ENCODE measurements around the gene CDC42SE2. TPM values are rescaled to one million over a fixed set of nuclear protein-coding genes. Genes with fewer than 3 reads are reported as not detected.
"Not testable (repeated sequence)": the region's sequence is repeated elsewhere in the genome, so short reads cannot be mapped to it uniquely, and the experiment has no call there.

CDC42SE2 gene
- total and polyA plus RNA-seq, 2 donors = 18.6 to 45.5 TPM

DNA sequence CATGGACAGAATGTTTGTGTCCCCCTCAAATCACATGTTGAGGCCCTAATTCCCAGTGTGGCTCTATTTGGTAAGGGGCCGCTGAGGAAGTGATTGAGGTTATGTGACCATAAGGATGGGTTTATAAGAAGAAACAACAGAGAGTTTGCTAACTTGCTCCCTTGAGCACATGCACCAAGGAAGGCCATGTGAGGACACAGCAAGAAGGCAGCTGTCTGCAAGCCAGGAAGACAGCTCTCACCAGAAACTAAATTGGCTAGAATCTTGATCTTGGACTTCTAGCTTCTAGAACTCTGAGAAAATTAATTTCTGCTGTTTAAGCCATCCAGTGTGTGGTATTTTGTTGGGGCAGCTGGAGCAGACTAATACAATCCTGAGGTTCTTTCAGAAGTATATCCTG, 35.2 kb upstream of the CDC42SE2 start:
- no peak overlapping the region for H3K4me3 ChIP-seq (ENCODE audit: low read depth, low read length)
- no peak for DNase-seq (ENCODE audit: extremely low spot score)
- H3K4me1 ChIP-seq (ENCODE audit: insufficient read depth) = no peaks in the 10 kb centered on the region
- 69% methylated on average over 1 of the region's 1 CpG for WGBS
- H3K36me3 ChIP-seq (ENCODE audit: insufficient read depth) = no peaks in the 10 kb centered on the region
- no peak overlapping the region for H3K27ac ChIP-seq (ENCODE audit: low read depth)

DNA sequence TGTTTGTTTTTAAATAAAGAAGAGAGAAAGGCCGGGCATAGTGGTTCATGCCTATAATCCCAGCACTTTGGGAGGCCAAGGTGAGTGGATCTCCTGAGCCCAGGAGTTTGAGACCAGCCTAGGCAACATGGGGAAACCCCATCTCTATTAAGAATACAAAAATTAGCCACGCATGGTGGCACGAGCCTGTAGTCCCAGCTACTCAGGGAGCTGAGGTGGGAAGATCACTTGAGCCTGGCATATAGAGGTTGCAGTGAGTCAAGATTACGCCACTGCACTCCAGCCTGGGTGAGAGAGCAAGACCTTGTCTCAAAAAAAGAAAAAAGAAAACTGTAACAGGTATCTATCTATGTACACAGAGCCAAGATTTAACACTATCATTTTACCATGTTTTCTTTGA, 34.2 kb upstream of the CDC42SE2 start:
- Histone ChIP-seq H3K4me3 (ENCODE audit: low read depth, low read length) (no peak overlapping the region), H3K4me1 (ENCODE audit: insufficient read depth) (no peaks in the 10 kb centered on the region), H3K27ac (ENCODE audit: low read depth) (no peak overlapping the region), H3K36me3 (ENCODE audit: insufficient read depth) (no peaks in the 10 kb centered on the region)
- 90% methylated on average over 4 of the region's 4 CpGs for WGBS
- no peak for DNase-seq (ENCODE audit: extremely low spot score)

DNA sequence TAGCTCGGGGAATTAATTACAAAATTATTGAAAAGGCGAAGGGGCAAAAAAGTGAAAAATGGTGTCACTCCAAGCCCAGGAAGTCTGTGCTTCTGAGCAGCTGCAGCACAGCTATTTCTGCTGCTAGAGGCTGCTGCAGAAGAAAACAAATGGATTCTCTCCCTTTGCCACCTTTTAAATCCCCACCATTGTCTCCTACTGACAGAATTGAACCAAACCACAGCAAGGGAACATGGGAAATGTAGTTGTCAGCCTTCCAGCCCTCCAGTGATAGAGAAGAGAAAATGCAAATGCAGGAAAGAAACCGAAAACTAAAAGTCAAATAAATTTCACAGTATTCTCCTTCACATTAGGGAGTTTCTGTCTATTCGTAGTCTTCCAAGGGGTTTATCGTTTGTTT, 33.4 kb upstream of the CDC42SE2 start:
- 80% methylated on average over 5 of the region's 5 CpGs for WGBS
- H3K27ac ChIP-seq (ENCODE audit: low read depth) = no peak overlapping the region
- no peaks in the 10 kb centered on the region for H3K4me1 ChIP-seq (ENCODE audit: insufficient read depth)
- no peaks in the 10 kb centered on the region for H3K36me3 ChIP-seq (ENCODE audit: insufficient read depth)
- no peak for DNase-seq (ENCODE audit: extremely low spot score)
- H3K4me3 ChIP-seq (ENCODE audit: low read depth, low read length) = no peak overlapping the region

DNA sequence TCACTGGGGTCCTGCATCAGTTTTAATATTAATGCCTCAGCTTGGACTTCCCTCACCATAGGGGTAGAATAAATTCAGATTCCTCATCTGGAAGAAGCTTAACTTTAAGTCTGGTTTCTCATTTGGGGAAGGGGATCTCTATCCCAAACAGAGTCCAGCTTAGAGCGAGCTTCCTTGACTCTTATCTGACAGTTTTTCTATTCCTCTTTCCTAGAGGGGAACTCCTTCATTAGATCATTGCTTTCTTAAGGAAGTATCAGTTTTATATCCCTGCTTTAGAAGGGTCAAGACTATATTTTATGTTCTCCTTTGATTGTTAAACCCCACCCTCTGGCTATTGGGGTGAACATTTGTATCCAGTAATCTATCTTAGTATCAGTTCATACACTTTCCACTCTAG, 24.2 kb upstream of the CDC42SE2 start:
- WGBS = 70% methylated on average over 1 of the region's 1 CpG
- Histone ChIP-seq H3K4me3 (ENCODE audit: low read depth, low read length) (no peak overlapping the region), H3K27ac (ENCODE audit: low read depth) (no peak overlapping the region), H3K36me3 (ENCODE audit: insufficient read depth) (no peaks in the 10 kb centered on the region), H3K4me1 (ENCODE audit: insufficient read depth) (no peaks in the 10 kb centered on the region)
- DNase-seq (ENCODE audit: extremely low spot score) = no peak

DNA sequence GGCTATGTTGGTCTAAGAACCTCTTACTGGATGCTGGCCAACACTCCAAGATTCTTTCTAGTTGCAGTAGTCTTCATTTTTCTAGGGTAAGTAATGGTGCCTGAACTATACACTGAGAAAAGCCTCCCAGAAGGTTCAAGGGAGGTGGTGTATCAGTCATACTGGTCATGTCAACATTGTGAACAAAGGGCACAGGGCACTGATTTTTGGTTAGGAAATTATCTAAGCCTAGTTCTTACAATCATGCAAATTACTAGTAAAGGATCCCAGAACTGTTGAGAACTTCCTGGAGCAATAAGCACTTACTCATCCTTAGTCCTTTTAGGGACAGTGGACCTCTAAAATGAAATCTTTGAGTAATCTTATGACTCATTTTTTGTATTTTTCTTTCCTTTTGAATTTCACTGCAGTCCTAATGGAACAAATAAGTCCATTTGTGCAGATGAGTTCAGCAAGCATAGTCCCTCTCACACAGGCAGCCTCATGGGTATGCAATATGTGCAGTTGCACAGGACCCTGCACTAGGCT, 21.1 kb upstream of the CDC42SE2 start:
- Histone ChIP-seq H3K27ac (ENCODE audit: low read depth) (no peak overlapping the region), H3K4me3 (ENCODE audit: low read depth, low read length) (no peak overlapping the region), H3K36me3 (ENCODE audit: insufficient read depth) (no peaks in the 10 kb centered on the region), H3K4me1 (ENCODE audit: insufficient read depth) (no peaks in the 10 kb centered on the region)
- DNase-seq (ENCODE audit: extremely low spot score) = no peak

DNA sequence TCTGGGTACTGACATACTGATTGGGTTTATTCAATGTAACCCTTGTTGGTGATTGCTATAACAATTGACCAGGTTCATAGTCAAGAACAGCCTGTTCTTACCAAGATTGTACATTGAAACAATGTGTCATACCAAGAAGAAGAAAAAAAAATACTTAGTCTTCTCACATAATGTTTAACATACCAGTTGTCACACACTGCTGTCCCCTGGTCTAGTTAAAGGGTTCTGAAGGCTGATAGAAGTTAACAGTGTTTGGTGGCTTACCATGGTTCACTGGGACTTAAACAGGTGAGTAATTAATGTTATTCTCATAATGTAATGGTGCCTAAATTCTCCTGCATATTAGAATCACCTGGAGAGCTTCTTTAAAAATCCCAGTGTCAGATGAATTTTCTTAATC, 18.5 kb upstream of the CDC42SE2 start:
- Histone ChIP-seq H3K27ac (ENCODE audit: low read depth) (no peak overlapping the region), H3K36me3 (ENCODE audit: insufficient read depth) (no peaks in the 10 kb centered on the region), H3K4me1 (ENCODE audit: insufficient read depth) (no peaks in the 10 kb centered on the region), H3K4me3 (ENCODE audit: low read depth, low read length) (no peak overlapping the region)
- DNase-seq (ENCODE audit: extremely low spot score) = no peak

DNA sequence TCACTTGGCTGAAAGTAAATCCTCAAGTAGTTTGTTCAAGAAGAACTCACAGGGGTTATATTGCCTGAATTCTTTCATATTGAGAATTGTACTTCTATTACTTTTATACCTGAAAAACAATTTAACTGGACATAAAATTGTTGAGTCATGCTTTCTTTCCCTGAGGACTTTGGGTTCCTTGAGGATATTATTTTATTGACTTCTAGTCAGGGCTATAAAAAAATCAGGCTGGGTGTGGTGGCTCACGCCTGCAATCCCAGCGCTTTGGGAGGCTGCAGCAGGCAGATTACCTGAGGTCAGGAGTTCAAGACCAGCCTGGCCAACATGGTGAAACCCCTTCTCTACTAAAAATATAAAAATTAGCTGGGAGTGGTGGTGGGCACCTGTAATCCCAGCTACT, 17.9 kb upstream of the CDC42SE2 start:
- 95% methylated on average over 2 of the region's 2 CpGs for WGBS
- no peak for DNase-seq (ENCODE audit: extremely low spot score)
- no peaks in the 10 kb centered on the region for H3K4me1 ChIP-seq (ENCODE audit: insufficient read depth)
- no peak overlapping the region for H3K27ac ChIP-seq (ENCODE audit: low read depth)
- no peaks in the 10 kb centered on the region for H3K36me3 ChIP-seq (ENCODE audit: insufficient read depth)
- no peak overlapping the region for H3K4me3 ChIP-seq (ENCODE audit: low read depth, low read length)

DNA sequence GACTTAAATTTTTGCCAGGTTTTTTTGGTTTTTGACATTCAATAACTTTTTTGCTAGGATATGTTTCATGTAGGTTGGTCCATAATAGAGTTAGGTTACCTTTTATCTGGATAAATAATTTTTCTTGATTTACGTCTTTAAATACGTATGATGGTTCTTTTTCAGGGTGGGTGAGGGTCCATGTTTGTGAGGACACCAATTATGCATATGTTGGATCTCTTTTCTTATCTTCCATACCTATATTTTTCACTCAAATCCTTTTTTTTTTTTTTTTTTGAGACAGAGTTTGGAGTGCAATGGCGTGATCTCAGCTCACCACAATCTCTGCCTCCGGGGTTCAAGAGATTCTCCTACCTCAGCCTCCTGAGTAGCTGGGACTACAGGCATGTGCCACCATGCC, 17.3 kb upstream of the CDC42SE2 start:
- Histone ChIP-seq H3K4me3 (ENCODE audit: low read depth, low read length) (no peak overlapping the region), H3K36me3 (ENCODE audit: insufficient read depth) (no peaks in the 10 kb centered on the region), H3K27ac (ENCODE audit: low read depth) (no peak overlapping the region), H3K4me1 (ENCODE audit: insufficient read depth) (no peaks in the 10 kb centered on the region)
- DNase-seq (ENCODE audit: extremely low spot score) = no peak
- 96% methylated on average over 4 of the region's 4 CpGs for WGBS

DNA sequence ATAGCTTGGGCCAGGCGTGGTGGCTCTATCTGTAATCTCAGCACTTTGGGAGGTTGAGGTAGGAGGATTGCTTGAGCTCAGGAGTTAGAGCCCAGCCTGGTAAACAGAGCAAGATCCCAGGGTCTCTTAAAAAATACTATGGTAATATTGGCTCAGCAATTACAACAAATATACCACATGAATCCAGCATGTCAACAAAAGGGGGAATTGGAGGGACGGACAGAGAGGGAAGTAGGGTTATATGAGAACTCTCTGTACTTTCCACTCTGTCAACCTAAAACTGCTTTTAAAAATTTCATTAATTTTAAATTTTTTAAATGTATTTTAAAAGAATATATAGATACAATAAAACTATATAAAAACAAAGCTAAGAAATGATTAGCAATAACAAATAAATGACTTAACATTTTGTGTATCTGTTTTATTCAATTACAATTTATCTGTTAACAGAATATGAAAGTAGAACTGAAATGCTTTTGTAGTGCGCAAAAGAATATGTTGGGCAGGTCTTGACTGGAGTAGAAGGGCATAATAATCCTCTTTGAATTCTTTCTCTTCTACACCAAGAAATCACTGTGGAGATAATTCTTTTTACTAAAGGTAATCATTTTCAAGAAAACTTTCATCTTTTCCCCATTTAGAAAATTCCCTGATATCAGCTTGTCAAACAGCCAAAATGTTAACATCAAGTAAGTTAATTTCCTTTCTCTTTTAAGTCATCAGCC, 12.9 kb upstream of the CDC42SE2 start:
- 82% methylated on average over 3 of the region's 3 CpGs for WGBS
- H3K27ac ChIP-seq (ENCODE audit: low read depth) = no peak overlapping the region
- no peak overlapping the region for H3K4me3 ChIP-seq (ENCODE audit: low read depth, low read length)

DNA sequence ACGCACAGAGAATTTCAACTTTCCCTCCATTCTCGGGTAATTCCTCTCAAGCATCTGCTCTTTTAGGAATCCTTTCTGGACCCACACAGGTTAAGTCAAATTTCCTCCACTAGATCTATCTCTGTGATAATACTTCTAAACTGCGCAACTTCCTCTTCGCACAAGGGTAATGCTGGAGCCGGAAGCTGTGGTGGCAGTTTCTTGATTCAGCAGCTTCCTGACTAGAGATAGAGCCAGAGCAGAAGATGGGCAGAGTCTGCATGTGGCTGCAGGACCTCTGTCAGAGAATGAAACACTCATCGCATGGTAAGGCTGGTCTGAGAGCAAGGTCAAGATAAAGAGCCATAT, 11.1 kb upstream of the CDC42SE2 start:
- H3K36me3 ChIP-seq (ENCODE audit: insufficient read depth) = no peaks in the 10 kb centered on the region
- no peaks in the 10 kb centered on the region for H3K4me1 ChIP-seq (ENCODE audit: insufficient read depth)
- H3K4me3 ChIP-seq (ENCODE audit: low read depth, low read length) = peak overlapping the region; percentile 12
- no peak for DNase-seq (ENCODE audit: extremely low spot score)
- WGBS = 59% methylated on average over 6 of the region's 6 CpGs
- H3K27ac ChIP-seq (ENCODE audit: low read depth) = no peak overlapping the region

More for the DNA sequence above, 12.9 kb upstream of the CDC42SE2 start:
- no peaks in the 10 kb centered on the region for H3K36me3 ChIP-seq (ENCODE audit: insufficient read depth)
- H3K4me1 ChIP-seq (ENCODE audit: insufficient read depth) = no peaks in the 10 kb centered on the region
- DNase-seq (ENCODE audit: extremely low spot score) = no peak

DNA sequence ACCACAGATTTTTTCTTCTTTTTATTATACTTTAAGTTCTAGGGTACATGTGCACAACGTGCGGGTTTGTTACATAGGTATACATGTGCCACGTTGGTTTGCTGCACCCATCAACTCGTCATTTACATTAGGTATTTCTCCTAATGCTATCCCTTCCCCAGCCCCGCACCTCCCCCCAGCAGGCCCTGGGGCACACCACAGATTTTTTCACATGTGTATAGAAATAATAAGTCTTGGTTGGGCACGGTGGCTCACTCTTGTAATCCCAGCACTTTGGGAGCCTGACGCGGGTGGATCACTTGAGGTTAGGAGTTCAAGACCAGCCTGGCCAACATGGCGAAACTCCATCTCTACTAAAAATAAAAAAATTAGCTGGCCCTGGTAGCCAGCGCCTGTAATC, 9.8 kb upstream of the CDC42SE2 start:
- H3K27ac ChIP-seq (ENCODE audit: low read depth) = peak overlapping the region; percentile 23
- DNase-seq (ENCODE audit: extremely low spot score); H3K36me3 ChIP-seq (ENCODE audit: insufficient read depth); H3K4me3 ChIP-seq (ENCODE audit: low read depth, low read length); H3K4me1 ChIP-seq (ENCODE audit: insufficient read depth): not testable (repeated sequence)
- WGBS = 90% methylated on average over 10 of the region's 10 CpGs

DNA sequence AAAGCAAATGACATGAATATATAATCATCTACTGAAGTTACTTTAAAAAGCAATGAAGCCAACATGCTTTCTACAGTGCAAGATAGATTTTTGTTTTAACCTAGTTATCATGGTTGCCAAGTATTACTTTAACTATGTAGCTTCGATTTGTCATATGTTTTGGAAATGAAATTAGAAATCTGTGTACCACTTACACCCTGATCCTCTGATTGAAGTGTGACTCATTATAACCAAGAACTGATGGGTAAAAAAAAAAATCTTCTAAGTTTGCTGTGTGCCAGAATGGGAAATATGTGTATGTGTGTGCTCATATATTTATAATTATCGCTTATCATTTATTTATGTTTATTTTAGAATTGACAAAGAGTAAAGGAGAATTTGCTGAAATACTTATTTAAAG, 9.1 kb upstream of the CDC42SE2 start:
- no peak overlapping the region for H3K4me3 ChIP-seq (ENCODE audit: low read depth, low read length)

DNA sequence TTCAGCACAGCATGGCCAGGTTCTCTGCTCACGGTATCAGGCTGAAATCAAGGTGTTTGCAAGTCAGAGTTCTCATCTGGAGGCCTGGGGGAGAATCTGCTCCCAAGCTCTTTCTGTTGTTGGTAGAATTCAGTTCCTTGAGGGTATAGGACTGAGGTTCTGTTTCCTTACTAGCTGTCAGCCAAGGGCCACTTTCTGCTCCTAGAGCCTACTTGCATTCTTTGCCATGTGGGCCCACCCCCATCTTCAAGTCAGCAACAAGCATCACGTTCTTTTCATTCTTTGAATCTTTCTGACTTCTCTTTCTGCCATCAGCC, 7.4 kb upstream of the CDC42SE2 start:
- no peaks in the 10 kb centered on the region for H3K36me3 ChIP-seq (ENCODE audit: insufficient read depth)
- no peak for DNase-seq (ENCODE audit: extremely low spot score)
- H3K4me1 ChIP-seq (ENCODE audit: insufficient read depth) = no peaks in the 10 kb centered on the region
- no peak overlapping the region for H3K4me3 ChIP-seq (ENCODE audit: low read depth, low read length)
- 89% methylated on average over 2 of the region's 2 CpGs for WGBS
- no peak overlapping the region for H3K27ac ChIP-seq (ENCODE audit: low read depth)

More for the DNA sequence above, 9.1 kb upstream of the CDC42SE2 start:
- Histone ChIP-seq H3K36me3 (ENCODE audit: insufficient read depth) (no peaks in the 10 kb centered on the region), H3K4me1 (ENCODE audit: insufficient read depth) (no peaks in the 10 kb centered on the region), H3K27ac (ENCODE audit: low read depth) (no peak overlapping the region)
- no peak for DNase-seq (ENCODE audit: extremely low spot score)
- 85% methylated on average over 2 of the region's 2 CpGs for WGBS

DNA sequence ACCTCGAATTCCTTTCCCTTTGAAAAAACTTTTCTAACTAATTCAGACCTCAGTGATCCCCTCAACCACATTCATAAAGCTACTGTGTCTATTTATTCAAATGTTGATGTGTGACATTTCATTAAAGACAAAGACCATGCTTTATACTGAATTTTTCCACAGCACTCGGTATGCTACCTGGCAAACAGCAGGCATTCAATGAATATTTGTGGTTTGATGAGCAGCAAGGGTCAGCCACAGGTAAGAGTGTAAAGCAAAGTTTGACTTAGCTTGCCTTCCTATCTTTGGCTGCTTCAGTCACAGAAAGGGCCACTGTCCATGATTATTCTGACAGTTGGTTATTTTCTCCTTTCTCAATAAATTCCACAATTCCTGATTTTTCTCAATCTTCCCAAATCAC, 5.1 kb upstream of the CDC42SE2 start:
- H3K27ac ChIP-seq (ENCODE audit: low read depth) = peak overlapping the region; percentile 38
- no peak for DNase-seq (ENCODE audit: extremely low spot score)
- no peak overlapping the region for H3K4me3 ChIP-seq (ENCODE audit: low read depth, low read length)
- no peaks in the 10 kb centered on the region for H3K4me1 ChIP-seq (ENCODE audit: insufficient read depth)
- H3K36me3 ChIP-seq (ENCODE audit: insufficient read depth) = no peaks in the 10 kb centered on the region
- WGBS = 69% methylated on average over 2 of the region's 2 CpGs

DNA sequence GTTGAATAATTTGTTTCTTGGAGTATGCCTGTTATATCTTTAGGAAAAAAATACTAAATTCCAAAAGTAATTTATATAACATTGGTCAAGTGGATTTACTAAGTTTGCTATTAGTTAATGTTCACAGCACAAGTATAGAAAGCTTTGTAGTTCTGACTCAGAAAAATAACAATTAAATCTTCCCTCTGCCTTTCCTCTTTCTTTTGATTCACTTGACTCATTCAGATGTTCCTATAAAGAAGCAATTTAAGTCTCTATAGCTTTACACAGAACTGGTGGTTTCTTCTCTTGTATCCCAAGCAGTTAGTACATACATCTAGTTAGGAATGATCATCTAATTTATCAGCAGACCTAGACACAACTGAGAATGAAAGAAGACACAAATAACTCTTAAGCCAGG, 4.5 kb upstream of the CDC42SE2 start:
- H3K4me1 ChIP-seq (ENCODE audit: insufficient read depth) = no peaks in the 10 kb centered on the region
- no peak overlapping the region for H3K27ac ChIP-seq (ENCODE audit: low read depth)

More for the DNA sequence above, 4.5 kb upstream of the CDC42SE2 start:
- no peaks in the 10 kb centered on the region for H3K36me3 ChIP-seq (ENCODE audit: insufficient read depth)
- DNase-seq (ENCODE audit: extremely low spot score) = no peak
- H3K4me3 ChIP-seq (ENCODE audit: low read depth, low read length) = no peak overlapping the region

Data from urinary bladder (tissue), 4 donors.